Brain microvascular endothelial cell (primary cell): ENCODE results near the gene TAGLN.

ENCODE experiments used
- DNase-seq: peaks from one replicate; pipeline ENCODE4 v3.0.0-alpha.2; 2020
- H3K27ac ChIP-seq: fragments of 250-450 bp; sonication (Bioruptor Pico); 2 replicates; pipeline ENCODE4 v1.5.1; 2020; ENCODE audit warnings: mild to moderate bottlenecking, moderate library complexity
- H3K27me3 ChIP-seq: fragments of 250-450 bp; sonication (Bioruptor Pico); replicated peaks from 2 replicates; pipeline ENCODE4 v1.5.1; 2020; ENCODE audit warnings: mild to moderate bottlenecking
- H3K36me3 ChIP-seq: fragments of 250-450 bp; sonication (Bioruptor Pico); replicated peaks from 2 replicates; pipeline ENCODE4 v1.5.1; 2020; ENCODE audit warnings: mild to moderate bottlenecking
- H3K4me3 ChIP-seq: 2 replicates; pipeline ENCODE4 v1.5.1; 2011; ENCODE audit warnings: low read depth, mild to moderate bottlenecking, control low read depth, low read length, moderate library complexity
- in situ Hi-C: cut with HindIII; loops from 2 replicates; pipeline ENCODE4 v1.10.0; 2017; ENCODE audit warnings: low sequenced_read_pairs, low pct_ligation_motif_present
- TF ChIP-seq, protein P1 (sequence below): IDR thresholded peaks from 2 replicates; pipeline ENCODE4 v1.5.1; 2011; ENCODE audit warnings: low read depth, mild to moderate bottlenecking, moderate library complexity, low read length, control low read depth, inconsistent platforms; ENCODE audit errors: missing control alignments

The TAGLN gene

DNA sequence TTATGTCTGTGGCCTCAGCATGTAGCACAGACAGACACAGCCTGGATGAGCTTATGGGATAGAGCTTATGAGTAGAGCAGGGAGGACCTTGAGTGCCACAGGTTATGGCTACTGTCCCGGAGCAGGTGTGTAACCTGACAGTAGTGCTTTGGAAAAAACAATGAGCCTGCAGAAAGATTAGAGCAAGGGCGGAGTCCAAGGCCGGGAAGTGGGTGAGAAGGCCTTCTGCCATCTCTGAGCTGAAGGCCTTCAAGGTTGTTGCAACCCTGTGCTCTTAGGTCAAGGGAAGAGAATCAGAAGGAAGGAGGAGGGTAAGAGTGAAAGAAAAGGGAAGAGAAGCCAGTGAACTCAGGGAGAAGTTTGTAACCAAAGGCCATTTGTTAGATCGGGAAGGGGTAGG lies 3.9 kb upstream of the TAGLN start:
- Histone ChIP-seq H3K36me3 (peaks cover 28% of the 10 kb centered on the region), H3K27me3 (no peaks in the 10 kb centered on the region), H3K27ac (no peak overlapping the region), H3K4me3 (no peak overlapping the region)
- TF ChIP-seq, protein P1, sequence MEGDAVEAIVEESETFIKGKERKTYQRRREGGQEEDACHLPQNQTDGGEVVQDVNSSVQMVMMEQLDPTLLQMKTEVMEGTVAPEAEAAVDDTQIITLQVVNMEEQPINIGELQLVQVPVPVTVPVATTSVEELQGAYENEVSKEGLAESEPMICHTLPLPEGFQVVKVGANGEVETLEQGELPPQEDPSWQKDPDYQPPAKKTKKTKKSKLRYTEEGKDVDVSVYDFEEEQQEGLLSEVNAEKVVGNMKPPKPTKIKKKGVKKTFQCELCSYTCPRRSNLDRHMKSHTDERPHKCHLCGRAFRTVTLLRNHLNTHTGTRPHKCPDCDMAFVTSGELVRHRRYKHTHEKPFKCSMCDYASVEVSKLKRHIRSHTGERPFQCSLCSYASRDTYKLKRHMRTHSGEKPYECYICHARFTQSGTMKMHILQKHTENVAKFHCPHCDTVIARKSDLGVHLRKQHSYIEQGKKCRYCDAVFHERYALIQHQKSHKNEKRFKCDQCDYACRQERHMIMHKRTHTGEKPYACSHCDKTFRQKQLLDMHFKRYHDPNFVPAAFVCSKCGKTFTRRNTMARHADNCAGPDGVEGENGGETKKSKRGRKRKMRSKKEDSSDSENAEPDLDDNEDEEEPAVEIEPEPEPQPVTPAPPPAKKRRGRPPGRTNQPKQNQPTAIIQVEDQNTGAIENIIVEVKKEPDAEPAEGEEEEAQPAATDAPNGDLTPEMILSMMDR = no peak
- in situ Hi-C loops = no loop called here
- DNase-seq = no peak

DNA sequence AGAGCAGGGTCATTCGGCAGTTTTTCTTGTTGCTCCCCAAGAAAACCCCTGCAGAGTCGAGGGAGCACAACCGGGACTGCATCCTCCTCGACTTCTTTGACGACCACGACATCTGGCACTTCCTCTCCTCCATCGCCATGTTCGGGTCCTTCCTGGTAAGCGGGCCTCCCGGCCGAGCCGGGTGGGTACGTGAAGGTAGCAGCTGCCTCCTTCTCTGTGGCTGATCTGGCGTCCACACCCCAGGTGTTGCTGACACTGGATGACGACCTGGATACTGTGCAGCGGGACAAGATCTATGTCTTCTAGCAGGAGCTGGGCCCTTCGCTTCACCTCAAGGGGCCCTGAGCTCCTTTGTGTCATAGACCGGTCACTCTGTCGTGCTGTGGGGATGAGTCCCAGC lies 3.4 kb upstream of the TAGLN start:
- TF ChIP-seq, protein P1 = no peak
- no peak for DNase-seq
- Histone ChIP-seq H3K27me3 (no peaks in the 10 kb centered on the region), H3K4me3 (no peak overlapping the region), H3K27ac (no peak overlapping the region), H3K36me3 (peaks cover 24% of the 10 kb centered on the region)
- in situ Hi-C loops = no loop called here

DNA sequence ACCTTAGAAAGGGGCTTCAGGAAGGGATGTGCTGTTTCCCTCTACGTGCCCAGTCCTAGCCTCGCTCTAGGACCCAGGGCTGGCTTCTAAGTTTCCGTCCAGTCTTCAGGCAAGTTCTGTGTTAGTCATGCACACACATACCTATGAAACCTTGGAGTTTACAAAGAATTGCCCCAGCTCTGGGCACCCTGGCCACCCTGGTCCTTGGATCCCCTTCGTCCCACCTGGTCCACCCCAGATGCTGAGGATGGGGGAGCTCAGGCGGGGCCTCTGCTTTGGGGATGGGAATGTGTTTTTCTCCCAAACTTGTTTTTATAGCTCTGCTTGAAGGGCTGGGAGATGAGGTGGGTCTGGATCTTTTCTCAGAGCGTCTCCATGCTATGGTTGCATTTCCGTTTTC lies 2.2 kb upstream of the TAGLN start:
- H3K27ac ChIP-seq = no peak overlapping the region
- H3K36me3 ChIP-seq = peaks cover 29% of the 10 kb centered on the region
- in situ Hi-C loops = no loop called here
- DNase-seq = no peak
- H3K4me3 ChIP-seq = no peak overlapping the region
- TF ChIP-seq, protein P1 = no peak
- H3K27me3 ChIP-seq = no peaks in the 10 kb centered on the region

DNA sequence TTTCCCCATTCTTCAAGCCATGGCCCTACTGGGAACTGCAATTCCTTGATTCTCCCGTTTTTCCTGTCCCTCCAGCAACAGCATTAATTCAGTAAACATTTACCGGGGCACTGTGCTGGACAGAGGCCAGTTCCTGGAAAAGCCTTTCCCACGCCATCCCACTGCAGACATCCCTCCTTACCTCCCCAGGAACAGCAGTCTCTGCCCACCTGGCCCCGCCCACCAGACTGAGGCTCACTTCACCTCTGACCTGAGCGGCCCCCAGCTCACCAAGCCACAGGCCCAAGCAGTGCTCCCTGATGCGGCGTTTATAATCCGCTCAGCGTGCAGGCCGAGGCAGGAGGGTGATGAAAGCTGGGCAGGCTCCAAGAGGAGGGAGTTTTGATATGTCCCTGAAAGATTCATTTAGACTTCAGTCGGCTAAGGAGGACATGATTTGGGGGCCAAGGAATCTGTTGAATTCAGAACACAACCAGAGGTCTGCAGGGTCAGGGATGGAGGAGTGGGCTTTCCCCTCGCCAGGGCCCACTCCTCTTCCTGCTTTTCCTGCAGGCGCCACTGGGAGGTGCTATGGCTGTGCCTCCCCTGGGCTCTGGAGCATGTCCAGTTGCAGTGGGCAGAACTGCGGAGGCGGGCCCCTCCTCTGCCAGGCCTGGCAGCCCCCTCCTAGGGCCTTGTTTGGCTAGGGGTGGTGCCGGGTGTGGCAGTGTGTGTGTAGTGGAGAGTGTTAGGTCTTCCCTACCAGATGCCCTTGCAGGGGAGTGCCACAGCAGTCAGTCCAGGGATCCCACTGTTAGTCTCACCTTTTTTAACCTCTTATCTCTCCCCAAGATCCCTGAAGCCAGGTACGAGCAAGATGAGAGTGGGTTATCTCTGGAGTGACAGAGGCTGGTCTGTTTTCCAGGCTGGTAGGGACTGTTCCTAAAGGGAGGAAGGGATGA lies 1.4 kb upstream of the TAGLN start:
- H3K4me3 ChIP-seq = no peak overlapping the region
- no peak for DNase-seq
- peak overlapping the region; percentile 88 for H3K27ac ChIP-seq
- TF ChIP-seq, protein P1 = peak; percentile 75
- H3K27me3 ChIP-seq = no peaks in the 10 kb centered on the region
- in situ Hi-C loops = no loop called here
- H3K36me3 ChIP-seq = peaks cover 29% of the 10 kb centered on the region

DNA sequence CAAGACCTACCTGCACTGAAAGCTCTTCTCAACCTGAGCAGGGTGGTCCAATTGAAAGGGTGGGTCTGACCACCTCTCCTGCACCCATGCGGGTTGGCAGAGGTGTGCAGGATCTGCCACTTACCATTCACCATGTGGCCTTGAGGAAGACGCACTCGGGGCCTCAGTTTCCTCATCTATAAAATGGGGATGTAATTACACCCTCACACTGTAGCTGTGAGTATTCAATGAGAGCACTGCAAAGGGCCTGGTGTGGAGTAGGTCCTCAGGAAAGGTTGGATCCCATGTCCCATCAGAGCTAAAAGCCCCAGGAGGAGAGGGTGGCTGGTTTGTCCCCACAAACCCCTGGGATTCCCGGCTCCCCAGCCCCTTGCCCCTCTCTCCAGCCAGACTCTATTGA lies 557 bp upstream of the TAGLN start:
- peak overlapping the region; percentile 88 for H3K27ac ChIP-seq
- TF ChIP-seq, protein P1 = no peak
- peak overlapping the region; percentile 69 for H3K4me3 ChIP-seq
- H3K27me3 ChIP-seq = no peaks in the 10 kb centered on the region
- in situ Hi-C loops = no loop called here
- H3K36me3 ChIP-seq = peaks cover 32% of the 10 kb centered on the region
- DNase-seq = no peak
